GM21528 (cell line): Measurements from ENCODE around the gene YRDC.
"Not testable (repeated sequence)": the region's sequence is repeated elsewhere in the genome, so short reads cannot be mapped to it uniquely, and the experiment has no call there.

Source experiments
- ATAC-seq: cut with Tn5 transposase; IDR thresholded peaks from one replicate; pipeline ENCODE4 v1.9.1; 2021; ENCODE audit warnings: mild to moderate bottlenecking, moderate library complexity; ENCODE audit not compliant: unreplicated experiment, low FRiP score

The YRDC gene

GRCh38 chr1:37776946-37777516 lies 31.0 kb downstream of the YRDC start:
- ATAC-seq: no peak

- not testable (repeated sequence) for ATAC-seq
These were observed 36.6 kb downstream of the YRDC start for GRCh38 chr1:37771440-37771839.

GRCh38 chr1:37767488-37767887 lies 40.5 kb downstream of the YRDC start:
- no peak for ATAC-seq

- no peak for ATAC-seq
These were observed 41.9 kb downstream of the YRDC start for GRCh38 chr1:37765916-37766664.

- no peak for ATAC-seq
These were observed 43.0 kb downstream of the YRDC start, which contains the start of gene EPHA10 for GRCh38 chr1:37764888-37765441. Gene EPHA10 (minus strand): TSS chr1:37765120. CDS start chr1:37765066, 54 bp downstream.

GRCh38 chr1:37764414-37764825 lies 43.6 kb downstream of the YRDC start:
- ATAC-seq: no peak

GRCh38 chr1:37763791-37764413 lies 44.1 kb downstream of the YRDC start:
- ATAC-seq: no peak

- no peak for ATAC-seq
These were observed 45.5 kb downstream of the YRDC start for GRCh38 chr1:37762516-37762915.

- no peak for ATAC-seq
These were observed 46.5 kb downstream of the YRDC start for GRCh38 chr1:37761416-37762095.

- ATAC-seq: no peak
These were observed 48.6 kb downstream of the YRDC start for GRCh38 chr1:37759451-37759850.

GRCh38 chr1:37755951-37756560 lies 52.0 kb downstream of the YRDC start:
- ATAC-seq: no peak

GRCh38 chr1:37755290-37755689 lies 52.7 kb downstream of the YRDC start:
- ATAC-seq: no peak

GRCh38 chr1:37753473-37754321 lies 54.3 kb downstream of the YRDC start:
- ATAC-seq: no peak
